Progenitor cell of endocrine pancreas (in vitro differentiated cells): ENCODE data around the gene TBL1XR1. TPM values are rescaled to one million over a fixed set of nuclear protein-coding genes. Genes with fewer than 3 reads are reported as not detected.
"Not testable (repeated sequence)": the region's sequence is repeated elsewhere in the genome, so short reads cannot be mapped to it uniquely, and the experiment has no call there.

ENCODE experiments used
- DNase-seq: peaks from one replicate; pipeline ENCODE4 v3.0.0; 2021; ENCODE audit warnings: low spot score; ENCODE audit not compliant: unreplicated experiment
- H3K27ac Mint-ChIP-seq: 2 replicates; pipeline ENCODE4 v1.8.0; 2021; ENCODE audit warnings: mild to moderate bottlenecking, moderate library complexity, mixed read lengths
- H3K27me3 Mint-ChIP-seq: 2 replicates; pipeline ENCODE4 v1.8.0; 2021; ENCODE audit warnings: mixed read lengths
- H3K36me3 Mint-ChIP-seq: 2 replicates; pipeline ENCODE4 v1.8.0; 2022; ENCODE audit warnings: mixed read lengths; ENCODE audit not compliant: insufficient read depth
- H3K4me1 Mint-ChIP-seq: 2 replicates; pipeline ENCODE4 v1.8.0; 2021; ENCODE audit warnings: low read depth, mixed read lengths
- H3K4me3 Mint-ChIP-seq: 2 replicates; pipeline ENCODE4 v1.8.0; 2021; ENCODE audit warnings: low read depth, mild to moderate bottlenecking, moderate library complexity, mixed read lengths
- H3K9me3 Mint-ChIP-seq: 2 replicates; pipeline ENCODE4 v1.8.0; 2021; ENCODE audit warnings: low read depth, mixed read lengths
- CTCF ChIP-seq: fragments of 200-600 bp; sonication (generic); IDR thresholded peaks from one replicate; pipeline ENCODE4 v1.5.0; 2021; ENCODE audit warnings: antibody characterized with exemption, mild to moderate bottlenecking; ENCODE audit not compliant: unreplicated experiment
- total RNA-seq: library from RNA; stranded (reverse); gene quantifications from 2 replicates; pipeline ENCODE4 v1.2.1, GENCODE V29; 2021

Gene TBL1XR1
- total RNA-seq, 1 donor from 2014 or later = 207 TPM

- no peak overlapping the region for H3K4me3 Mint-ChIP-seq
- H3K27ac Mint-ChIP-seq = no peak overlapping the region
- H3K36me3 Mint-ChIP-seq = no peaks in the 10 kb centered on the region
- no peaks in the 10 kb centered on the region for H3K27me3 Mint-ChIP-seq
- no peak for TF ChIP-seq CTCF
- DNase-seq = no peak
- peaks cover 9% of the 10 kb centered on the region for H3K4me1 Mint-ChIP-seq
- no peaks in the 10 kb centered on the region for H3K9me3 Mint-ChIP-seq
These were observed 11.5 kb upstream of the TBL1XR1 start for GRCh38 chr3:177208781-177209180.

GRCh38 chr3:177208223-177208622, 10.9 kb upstream of the TBL1XR1 start:
- no peak overlapping the region for H3K27ac Mint-ChIP-seq
- no peaks in the 10 kb centered on the region for H3K9me3 Mint-ChIP-seq
- no peak overlapping the region for H3K4me3 Mint-ChIP-seq
- no peaks in the 10 kb centered on the region for H3K36me3 Mint-ChIP-seq
- no peak for DNase-seq
- peaks cover 9% of the 10 kb centered on the region for H3K4me1 Mint-ChIP-seq
- TF ChIP-seq CTCF = no peak
- H3K27me3 Mint-ChIP-seq = no peaks in the 10 kb centered on the region

GRCh38 chr3:177206936-177207335, 9.7 kb upstream of the TBL1XR1 start:
- Mint-ChIP-seq H3K4me3 (no peak overlapping the region), H3K27me3 (no peaks in the 10 kb centered on the region), H3K36me3 (no peaks in the 10 kb centered on the region), H3K4me1 (peaks cover 7% of the 10 kb centered on the region), H3K9me3 (no peaks in the 10 kb centered on the region), H3K27ac (no peak overlapping the region)
- TF ChIP-seq CTCF = no peak
- DNase-seq = no peak

- no peak for TF ChIP-seq CTCF
- Mint-ChIP-seq H3K4me3 (no peak overlapping the region), H3K9me3 (no peaks in the 10 kb centered on the region), H3K4me1 (peaks cover 10% of the 10 kb centered on the region), H3K27me3 (no peaks in the 10 kb centered on the region), H3K36me3 (no peaks in the 10 kb centered on the region), H3K27ac (no peak overlapping the region)
- DNase-seq = no peak
These were observed 6.6 kb upstream of the TBL1XR1 start for GRCh38 chr3:177203689-177204395.

GRCh38 chr3:177203016-177203415, 5.7 kb upstream of the TBL1XR1 start:
- not testable (repeated sequence) for DNase-seq, H3K27me3 Mint-ChIP-seq, H3K4me3 Mint-ChIP-seq, H3K36me3 Mint-ChIP-seq, H3K9me3 Mint-ChIP-seq, H3K27ac Mint-ChIP-seq
- peaks cover 15% of the 10 kb centered on the region for H3K4me1 Mint-ChIP-seq
